DMS 273 treated with DMSO at 0.1 percent for 48 hours (cell line): Measurements from ENCODE around the gene GRM5.
"Not testable (repeated sequence)": the region's sequence is repeated elsewhere in the genome, so short reads cannot be mapped to it uniquely, and the experiment has no call there.

Source experiments
- DNase-seq: peaks from one replicate; lab custom pipeline; 2025; lab: John Stamatoyannopoulos, UW

The GRM5 gene

GRCh38 chr11:88835709-88836108 lies 230.1 kb downstream of the GRM5 start:
- DNase-seq = not testable (repeated sequence)

- no peak for DNase-seq
Observed at GRCh38 chr11:88831303-88831890, 234.4 kb downstream of the GRM5 start.

GRCh38 chr11:88827018-88827676 lies 238.6 kb downstream of the GRM5 start:
- DNase-seq = no peak

- no peak for DNase-seq
Observed at GRCh38 chr11:88819616-88820015, 246.2 kb downstream of the GRM5 start.

GRCh38 chr11:88818978-88819377 lies 246.8 kb downstream of the GRM5 start:
- no peak for DNase-seq

- DNase-seq = no peak
Observed at GRCh38 chr11:88815505-88815904, 250.3 kb downstream of the GRM5 start.

GRCh38 chr11:88814076-88814475 lies 251.7 kb downstream of the GRM5 start:
- DNase-seq = no peak

GRCh38 chr11:88813233-88813915 lies 252.4 kb downstream of the GRM5 start:
- DNase-seq = no peak

- no peak for DNase-seq
Observed at GRCh38 chr11:88810420-88811097, 255.2 kb downstream of the GRM5 start.

- no peak for DNase-seq
Observed at GRCh38 chr11:88809126-88809525, 256.7 kb downstream of the GRM5 start.

- no peak for DNase-seq
Observed at GRCh38 chr11:88807349-88807748, 258.4 kb downstream of the GRM5 start.

GRCh38 chr11:88806410-88806809 lies 259.4 kb downstream of the GRM5 start:
- DNase-seq = no peak

GRCh38 chr11:88801484-88802123 lies 264.2 kb downstream of the GRM5 start:
- no peak for DNase-seq

- DNase-seq = no peak
Observed at GRCh38 chr11:88799771-88800500, 265.8 kb downstream of the GRM5 start.

- DNase-seq = no peak
Observed at GRCh38 chr11:88790182-88790581, 275.6 kb downstream of the GRM5 start.

GRCh38 chr11:88779577-88779976 lies 286.2 kb downstream of the GRM5 start:
- no peak for DNase-seq

GRCh38 chr11:88770475-88771079 lies 295.2 kb downstream of the GRM5 start:
- no peak for DNase-seq

GRCh38 chr11:88744140-88744539 lies 321.6 kb downstream of the GRM5 start:
- no peak for DNase-seq

GRCh38 chr11:88739524-88739923 lies 326.3 kb downstream of the GRM5 start:
- DNase-seq = no peak

- no peak for DNase-seq
Observed at GRCh38 chr11:88709567-88709966, 356.2 kb downstream of the GRM5 start.

GRCh38 chr11:88704485-88704884 lies 361.3 kb downstream of the GRM5 start:
- DNase-seq = no peak
